Epidermal melanocyte (primary cell): Measurements from ENCODE around the gene GBF1.
A peak's percentile ranks its signal among the peaks of the same experiment; 100 is the strongest.
"Not testable (repeated sequence)": the region's sequence is repeated elsewhere in the genome, so short reads cannot be mapped to it uniquely, and the experiment has no call there.

Experiments used
- DNase-seq: peaks from one replicate; pipeline ENCODE4 v3.0.0; 2011; ENCODE audit warnings: low spot score; ENCODE audit not compliant: insufficient read length

The GBF1 gene

GRCh38 chr10:102245082-102245931, at the start of gene GBF1:
TSS of gene GBF1 (plus strand) at chr10:102245532. CDS start at chr10:102258939, 13,407 bp downstream.
- peak; percentile 99 for DNase-seq

DNA sequence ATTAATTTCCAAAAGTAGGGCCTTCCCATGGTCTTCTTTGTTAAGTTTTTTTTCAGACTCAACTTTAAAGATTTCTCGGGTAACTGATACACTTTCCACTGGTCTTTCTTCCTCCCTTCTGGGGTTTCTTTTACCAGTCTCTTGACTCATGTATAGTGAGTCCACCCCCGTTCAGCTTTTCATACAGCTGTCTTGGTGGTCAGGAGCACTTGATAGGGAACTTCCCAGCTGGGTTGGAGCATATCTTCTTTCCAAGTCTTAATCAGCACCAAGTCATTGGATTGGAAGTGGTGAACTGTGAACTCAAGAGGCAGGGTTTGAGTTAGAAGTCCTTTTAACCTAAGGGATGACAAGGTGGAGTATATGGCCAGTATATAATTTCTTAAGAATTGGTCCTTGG, 48.4 kb upstream of the GBF1 start:
- DNase-seq = no peak

GRCh38 chr10:102198027-102198426, 47.3 kb upstream of the GBF1 start:
- no peak for DNase-seq

DNA sequence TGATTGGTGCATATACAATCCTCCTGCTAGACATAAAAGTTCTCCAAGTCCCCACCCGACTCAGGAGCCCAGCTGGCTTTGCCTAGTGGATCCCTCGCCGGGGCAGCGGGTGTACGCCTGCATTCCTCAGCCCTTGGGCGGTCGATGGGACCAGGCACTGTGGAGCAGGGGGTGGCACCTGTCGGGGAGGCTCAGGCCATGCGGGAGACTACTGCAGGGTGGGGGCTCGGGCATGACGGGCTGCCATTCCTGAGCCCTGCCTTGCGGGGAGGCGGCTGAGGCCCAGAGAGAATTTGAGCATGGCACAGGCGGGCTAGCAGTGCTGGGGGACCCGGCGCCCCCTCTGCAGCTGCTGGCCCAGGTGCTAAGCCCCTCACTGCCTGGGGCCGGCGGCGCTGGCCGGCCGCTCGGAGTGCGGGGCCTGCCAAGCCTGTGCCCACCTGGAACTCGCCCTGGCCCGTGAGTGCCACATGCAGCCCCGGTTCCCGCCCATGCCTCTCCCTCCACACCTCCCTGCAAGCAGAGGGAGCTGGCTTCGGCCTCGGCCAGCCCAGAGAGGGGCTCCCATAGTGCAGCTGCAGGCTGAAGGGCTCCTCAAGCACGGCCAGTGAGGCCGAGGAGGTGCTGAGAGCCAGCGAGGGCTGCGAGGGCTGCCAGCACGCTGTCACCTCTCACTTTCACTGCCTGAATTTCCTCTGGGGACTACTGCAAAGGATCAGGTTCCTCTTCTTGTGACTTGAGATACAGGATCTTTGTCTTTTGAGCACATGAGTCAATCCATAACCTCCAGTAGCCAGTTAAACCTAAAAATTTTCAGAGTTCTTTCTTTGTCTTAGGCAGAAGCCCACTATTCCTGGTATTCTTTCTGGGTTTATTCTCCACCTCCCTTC, 44.3 kb upstream of the GBF1 start:
- no peak for DNase-seq

DNA sequence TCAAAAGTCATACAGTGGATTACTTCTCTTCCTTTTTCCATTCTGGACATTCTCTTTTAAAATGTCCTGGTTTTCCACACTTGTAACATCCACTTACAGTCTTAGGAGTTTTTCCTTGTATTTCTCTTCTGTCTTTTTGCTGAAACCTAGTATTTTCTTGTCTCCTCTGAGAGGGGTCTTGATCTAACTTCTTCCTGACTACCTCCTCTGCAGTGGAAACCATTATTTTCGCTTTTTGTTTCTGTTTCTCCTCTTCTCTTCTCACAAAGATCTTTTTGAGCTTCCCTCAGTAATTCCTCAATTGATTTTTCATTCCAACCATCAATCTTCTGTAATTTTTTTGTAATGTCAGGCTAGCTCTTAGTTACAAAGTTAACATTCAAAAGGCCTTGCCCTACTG, 42.9 kb upstream of the GBF1 start:
- DNase-seq = no peak

- DNase-seq = no peak
Observed at GRCh38 chr10:102208311-102209035, 36.9 kb upstream of the GBF1 start.

DNA sequence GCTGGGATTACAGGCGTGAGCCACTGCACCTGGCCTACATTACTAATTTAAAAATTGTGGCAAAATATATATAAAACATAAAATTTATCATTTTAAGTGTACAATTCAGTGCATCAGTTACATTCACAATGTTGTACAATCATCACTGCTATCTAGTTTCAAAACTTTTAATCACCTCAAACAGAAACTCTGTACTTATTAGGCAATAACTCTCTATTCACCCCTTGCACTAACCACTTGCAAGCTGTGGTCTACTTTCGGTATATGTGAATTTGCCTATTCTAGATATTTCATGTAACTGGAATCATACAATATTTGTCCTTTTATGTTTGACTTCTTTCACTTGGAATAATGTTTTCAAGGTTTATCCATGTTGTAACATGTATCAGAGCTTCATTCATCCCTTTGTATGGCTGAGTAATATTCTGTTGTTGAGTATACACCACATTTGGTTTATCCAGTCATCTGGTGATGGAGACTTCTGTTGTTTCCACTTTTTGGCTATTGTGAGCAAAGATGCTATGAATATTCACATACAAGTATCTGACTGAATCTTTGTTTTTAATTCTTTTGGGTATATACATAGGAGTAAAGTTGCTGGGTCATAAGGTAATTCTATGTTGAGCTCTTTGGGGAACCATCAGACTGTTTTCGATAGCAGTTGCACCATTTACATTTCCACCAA, 33.6 kb upstream of the GBF1 start:
- DNase-seq = no peak

- DNase-seq = not testable (repeated sequence)
Observed at GRCh38 chr10:102213599-102213998, 31.7 kb upstream of the GBF1 start.

- DNase-seq = no peak
Observed at GRCh38 chr10:102219370-102219769, 26.0 kb upstream of the GBF1 start.

GRCh38 chr10:102220612-102221011, 24.7 kb upstream of the GBF1 start:
- no peak for DNase-seq

- no peak for DNase-seq
Observed at GRCh38 chr10:102222797-102223196, 22.5 kb upstream of the GBF1 start.

DNA sequence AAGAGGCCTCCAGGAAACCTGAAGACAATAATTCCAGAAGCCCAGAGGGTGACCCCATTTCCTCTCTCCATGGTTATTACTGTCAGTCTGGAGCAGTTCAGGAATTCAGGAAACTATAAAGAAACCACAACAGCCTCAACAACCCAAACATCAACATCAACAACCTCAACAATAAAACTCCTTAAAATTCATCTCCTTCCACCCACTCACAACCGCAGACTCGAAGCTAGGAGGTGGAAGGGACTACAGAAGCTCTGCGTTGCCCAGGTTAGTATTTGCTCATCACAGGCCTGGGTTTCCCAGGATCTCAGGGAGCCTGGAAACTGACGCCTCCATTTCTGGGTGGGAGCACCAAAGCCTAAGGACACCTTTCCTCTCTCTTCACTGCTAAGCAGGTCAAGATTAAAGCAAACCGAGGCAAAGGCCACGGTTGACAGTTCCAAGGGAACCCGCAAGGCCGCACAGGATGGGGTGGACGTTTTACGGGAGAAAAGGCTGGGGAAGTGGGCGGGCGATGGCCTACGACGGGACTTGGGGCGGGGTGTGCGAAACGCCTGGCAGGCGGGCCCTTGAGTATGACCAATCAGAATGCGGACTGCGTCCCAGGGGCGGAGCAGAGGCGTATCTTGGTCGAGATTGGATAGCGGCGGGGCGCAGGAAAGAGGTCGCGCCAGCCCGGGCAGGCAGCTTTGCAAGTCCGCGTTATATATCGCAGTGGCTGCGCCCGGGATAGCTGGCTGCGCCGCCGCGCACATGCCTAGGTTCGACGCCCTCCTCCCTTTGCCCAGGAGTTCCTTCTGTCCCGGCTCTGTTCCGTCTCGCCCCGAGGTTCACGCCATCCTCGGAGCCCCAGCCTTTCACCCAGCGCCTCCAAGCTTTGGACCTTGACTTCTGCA, 19.4 kb upstream of the GBF1 start, which contains the start of gene ELOVL3:
TSS of gene ELOVL3 (plus strand) at position 654 of the 896 bp plus-strand sequence. CDS start 250 bp downstream, outside the sequence.
- peak; percentile 96 for DNase-seq

DNA sequence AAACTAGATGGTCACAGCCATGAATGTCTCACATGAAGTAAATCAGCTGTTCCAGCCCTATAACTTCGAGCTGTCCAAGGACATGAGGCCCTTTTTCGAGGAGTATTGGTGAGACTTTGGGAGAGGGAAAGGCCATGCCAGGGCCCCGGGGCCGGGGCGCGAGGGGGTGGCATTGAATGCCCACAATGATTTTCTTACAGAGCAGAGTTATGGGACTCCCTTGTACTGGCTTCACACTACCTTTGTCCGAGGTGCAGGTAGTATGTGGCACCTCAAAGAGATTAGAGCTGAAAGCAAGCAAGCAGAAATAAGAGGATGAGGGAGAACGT, 18.8 kb upstream of the GBF1 start:
- DNase-seq = no peak

DNA sequence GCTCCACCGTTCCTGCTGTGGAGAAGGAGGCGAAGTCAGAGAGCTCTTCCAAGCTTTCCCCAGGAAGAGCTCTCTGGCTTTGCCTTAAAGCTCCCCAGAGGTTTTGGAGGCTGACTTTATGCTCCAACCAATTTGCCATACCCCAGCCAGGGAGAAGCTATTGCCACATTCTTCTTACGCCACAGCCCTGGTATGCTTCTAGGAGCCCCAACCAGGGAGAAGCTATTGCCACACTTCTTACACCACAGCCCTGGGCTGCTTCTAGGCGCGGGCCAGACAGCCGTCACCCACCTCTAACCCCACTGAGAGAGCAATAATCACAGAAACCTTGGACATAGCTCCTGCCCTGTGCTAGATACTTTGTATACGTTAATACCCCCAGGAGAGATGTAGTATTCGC, 18.3 kb upstream of the GBF1 start:
- peak; percentile 63 for DNase-seq

- peak; percentile 61 for DNase-seq
Observed at GRCh38 chr10:102229810-102230263, 15.5 kb upstream of the GBF1 start.

DNA sequence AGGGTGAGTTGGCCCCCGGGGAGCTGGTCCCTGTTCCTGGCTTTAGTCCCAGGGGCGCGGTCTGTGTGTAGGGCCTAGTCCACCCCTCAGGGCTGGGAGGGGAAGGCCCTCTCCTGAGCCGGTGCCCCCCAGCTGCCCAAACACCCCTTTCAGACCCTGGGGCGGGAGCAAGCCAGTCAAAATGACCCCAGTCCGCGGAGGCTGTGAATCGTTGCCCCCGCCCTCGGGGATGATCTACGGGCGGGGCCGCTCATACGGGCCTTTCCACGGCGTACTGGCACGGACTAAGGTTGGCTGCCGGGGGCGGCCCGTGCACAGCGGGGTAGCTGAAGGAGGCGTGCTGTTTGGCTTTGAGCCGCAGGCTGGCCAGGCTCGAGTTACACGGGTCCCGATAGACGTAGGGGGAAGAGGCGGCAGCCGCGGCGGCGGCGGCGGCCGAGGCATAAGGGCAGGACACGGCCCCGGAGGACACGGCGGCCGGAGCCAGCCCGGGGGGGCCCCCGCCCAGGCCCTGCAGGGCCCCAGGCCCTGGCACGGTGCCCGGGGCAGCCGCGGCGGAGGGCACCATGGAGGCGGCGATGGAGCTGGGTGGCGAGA, 15.0 kb upstream of the GBF1 start:
- no peak for DNase-seq

DNA sequence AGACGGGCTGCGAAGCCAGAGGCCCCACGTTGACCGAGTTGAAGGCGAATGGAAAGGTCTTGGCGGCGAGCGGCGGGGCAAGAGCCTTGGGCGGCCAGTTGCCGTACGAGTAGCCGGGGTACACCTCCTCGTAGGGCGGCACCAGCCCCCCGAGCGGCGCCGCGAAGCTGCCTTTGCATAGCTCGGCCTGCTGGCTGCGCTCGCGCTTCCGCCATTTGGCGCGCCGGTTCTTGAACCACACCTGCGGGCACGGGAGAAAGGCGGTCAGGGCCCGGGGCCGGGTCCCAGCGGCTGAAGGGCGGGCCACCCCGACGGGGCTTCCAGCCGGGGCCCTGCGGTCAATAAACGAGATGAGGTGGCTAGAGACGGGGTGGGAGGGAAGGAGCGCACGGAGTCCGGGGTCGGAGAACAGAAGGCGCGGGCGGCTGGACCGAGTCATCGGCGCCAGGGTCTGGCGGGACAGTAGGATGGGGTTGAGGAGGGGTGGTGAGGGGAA, 14.4 kb upstream of the GBF1 start:
- DNase-seq = no peak

GRCh38 chr10:102231357-102232318, 13.7 kb upstream of the GBF1 start:
- DNase-seq = peak; percentile 52
